Endothelial cell of umbilical vein (primary cell): Measurements from ENCODE around the gene PCGF6. TPM values are rescaled to one million over a fixed set of nuclear protein-coding genes. Genes with fewer than 3 reads are reported as not detected.

Experiments used
- BruUV-seq: library from RNA; stranded (reverse); fragments of 400-500 nt; replicated peaks from 2 replicates; lab custom pipeline; 2021; lab: Mats Ljungman, UMichigan
- CTCF ChIA-PET: fragments of 300-600, 350-600 bp; sonication (Branson Sonifier 250); formaldehyde crosslinking; loops from one replicate; lab custom pipeline; 2021; ENCODE audit warnings: antibody characterized with exemption, inconsistent platforms; lab: Charles Lee
- POLR2A ChIA-PET: fragments of 300-600, 350-600 bp; sonication (Branson Sonifier 250); formaldehyde crosslinking; loops from one replicate; lab custom pipeline; 2021; ENCODE audit warnings: antibody characterized with exemption, inconsistent platforms; lab: Charles Lee
- DNase-seq: peaks from one replicate; pipeline ENCODE4 v3.0.0-alpha.2; 2011; ENCODE audit warnings: low read depth, low spot score
- FAIRE-seq: peaks from 2 replicates; lab custom pipeline; 2011; peaks lifted over from hg19 to GRCh38; lab: Jason Lieb, UNC
- H2AFZ ChIP-seq: 2 replicates; pipeline ENCODE4 v1.6.0; 2012; ENCODE audit warnings: low read depth, low read length, control low read depth, inconsistent platforms
- H3K27ac ChIP-seq: 2 replicates; pipeline ENCODE4 v1.5.1; 2011; ENCODE audit warnings: low read depth, mild to moderate bottlenecking, control low read depth, low read length, moderate library complexity; ENCODE audit not compliant: insufficient read depth
- H3K27me3 ChIP-seq, 2 experiments: 2 replicates each; pipeline versions ENCODE4 v1.6.0 to v1.6.1; 2011; ENCODE audit warnings: low read length in 2 of 2, mixed read lengths in 1 of 2; ENCODE audit not compliant: control insufficient read depth in 2 of 2, insufficient read depth in 2 of 2
- H3K36me3 ChIP-seq, 2 experiments: 2 replicates in 1 of 2; 3 replicates in 1 of 2; pipeline ENCODE4 v1.5.1; 2011; ENCODE audit warnings: low read length in 2 of 2, mild to moderate bottlenecking in 1 of 2, moderate library complexity in 1 of 2; ENCODE audit not compliant: control insufficient read depth in 2 of 2, insufficient read depth in 2 of 2; ENCODE audit errors: extremely low read depth in 1 of 2
- H3K4me1 ChIP-seq: 3 replicates; pipeline ENCODE4 v1.5.1; 2011; ENCODE audit warnings: mild to moderate bottlenecking, low read length; ENCODE audit not compliant: control insufficient read depth, insufficient read depth; ENCODE audit errors: extremely low read depth
- H3K4me2 ChIP-seq: 2 replicates; pipeline ENCODE4 v1.6.1; 2011; ENCODE audit warnings: low read length, control low read depth, mixed read lengths; ENCODE audit not compliant: insufficient read depth
- H3K4me3 ChIP-seq, 3 experiments: fragments of 200-600 bp in 1 of 3; sonication (generic), shearing (Covaris generic) in 1 of 3; replicated peaks in 1 of 3; 2 replicates each; pipeline ENCODE4 v1.5.1; 2011 to 2016; ENCODE audit warnings: control low read depth in 3 of 3, low read length in 3 of 3, mild to moderate bottlenecking in 2 of 3, inconsistent platforms in 1 of 3, low read depth in 1 of 3, moderate library complexity in 1 of 3; ENCODE audit not compliant: insufficient read depth in 1 of 3
- H3K79me2 ChIP-seq: 2 replicates; pipeline ENCODE4 v1.6.0; 2012; ENCODE audit warnings: low read length, inconsistent platforms; ENCODE audit not compliant: control insufficient read depth, insufficient read depth
- H3K9ac ChIP-seq: replicated peaks from 2 replicates; pipeline ENCODE3; 2011; ENCODE audit warnings: low read length, control low read depth; ENCODE audit not compliant: insufficient read depth; ENCODE audit errors: extremely low read depth
- H3K9me1 ChIP-seq: replicated peaks from 3 replicates; pipeline ENCODE4 v1.6.0; 2011; ENCODE audit warnings: mild to moderate bottlenecking, low read length; ENCODE audit not compliant: control insufficient read depth, insufficient read depth; ENCODE audit errors: extremely low read depth
- H3K9me3 ChIP-seq: replicated peaks from 2 replicates; pipeline ENCODE4 v1.5.1; 2012; ENCODE audit warnings: low read length, inconsistent platforms; ENCODE audit not compliant: control insufficient read depth, insufficient read depth
- H4K20me1 ChIP-seq: replicated peaks from 2 replicates; pipeline ENCODE3; 2011; ENCODE audit warnings: mild to moderate bottlenecking, low read length; ENCODE audit not compliant: control insufficient read depth, insufficient read depth; ENCODE audit errors: extremely low read depth
- CTCF ChIP-seq, 2 donors: IDR thresholded peaks; 1 replicate in 1 of 2; 2 replicates in 1 of 2; pipeline ENCODE4 v1.5.1; 2011; ENCODE audit warnings: low read length in 2 of 2, mild to moderate bottlenecking in 2 of 2, moderate library complexity in 2 of 2, control low read depth in 1 of 2, inconsistent platforms in 1 of 2, low read depth in 1 of 2; ENCODE audit not compliant: insufficient read depth in 1 of 2; ENCODE audit errors: extremely low read depth in 1 of 2
- EZH2 ChIP-seq: IDR thresholded peaks from 2 replicates; pipeline ENCODE4 v1.6.1; 2012; ENCODE audit warnings: borderline replicate concordance, low read depth, mild to moderate bottlenecking, moderate library complexity, low read length, inconsistent platforms; ENCODE audit not compliant: severe bottlenecking
- FOS ChIP-seq: IDR thresholded peaks from 2 replicates; pipeline ENCODE4 v1.6.1; 2011; ENCODE audit warnings: mild to moderate bottlenecking, low read length, moderate library complexity, borderline replicate concordance; ENCODE audit not compliant: insufficient read depth
- GATA2 ChIP-seq: IDR thresholded peaks from 2 replicates; pipeline ENCODE4 v1.7.0; 2011; ENCODE audit warnings: low read depth, mild to moderate bottlenecking, moderate library complexity, mixed read lengths, low read length; ENCODE audit not compliant: insufficient read length, insufficient read depth
- JUN ChIP-seq: IDR thresholded peaks from 2 replicates; pipeline ENCODE4 v1.6.1; 2011; ENCODE audit warnings: borderline replicate concordance, low read depth; ENCODE audit not compliant: insufficient read length, insufficient read depth
- MAX ChIP-seq: IDR thresholded peaks from 2 replicates; pipeline ENCODE4 v1.6.1; 2011; ENCODE audit not compliant: insufficient read depth, insufficient read length
- MYC ChIP-seq: IDR thresholded peaks from one replicate; pipeline ENCODE4 v1.6.1; 2011; ENCODE audit warnings: mild to moderate bottlenecking, low read depth, low read length
- POLR2A ChIP-seq: IDR thresholded peaks from 2 replicates; pipeline ENCODE4 v1.6.1; 2012; ENCODE audit warnings: low read depth, mild to moderate bottlenecking, control low read depth, low read length
- POLR2AphosphoS5 ChIP-seq: IDR thresholded peaks from 2 replicates; pipeline ENCODE4 v1.6.1; 2012; ENCODE audit warnings: low read depth, mild to moderate bottlenecking, control low read depth, low read length, moderate library complexity; ENCODE audit not compliant: insufficient read depth
- dilution Hi-C: fragments of 300-500 bp; cut with MboI; formaldehyde crosslinking; loops from one replicate; pipeline ENCODE4 v1.15.0; 2019; ENCODE audit warnings: low sequenced_read_pairs; ENCODE audit not compliant: extremely low pct_ligation_motif_present
- intact Hi-C: fragments of 100-400 bp; cut with micrococcal nuclease; formaldehyde crosslinking; loops from one replicate; pipeline ENCODE4 v1.10.0; 2022
- polyA plus RNA-seq, 4 experiments: library from polyadenylated mRNA; depleted of rRNA in 3 of 4; stranded (reverse) in 3 of 4; unstranded in 1 of 4; fragments of >200 nt; gene quantifications; 2 replicates each; pipeline versions ENCODE4 v1.2.1 to v1.2.3, GENCODE V29; 2011 to 2012; ENCODE audit warnings: missing spikeins in 1 of 4
- total RNA-seq: library from RNA; stranded (reverse); gene quantifications from 2 replicates; pipeline ENCODE4 v1.2.3, GENCODE V29; 2021

The PCGF6 gene
- total and polyA plus RNA-seq, 2 donors (not counting 3 experiments of a cell fraction or from before 2014, with no cell fraction given) = 3.8 to 11.3 TPM

- H3K9ac ChIP-seq = no peak overlapping the region
- no peaks in the 10 kb centered on the region for H3K9me1 ChIP-seq
- H2AFZ ChIP-seq = no peak overlapping the region
- intact Hi-C loops = no loop called here
- ChIA-PET CTCF (interaction anchor here (1.5 kb wide), 1 partner anchor 46 kb away, joined by 7 read pairs; no protein-coding TSS in a partner anchor), POLR2A (no interaction called here)
- no peaks in the 10 kb centered on the region for H3K4me1 ChIP-seq
- peaks cover 11 to 12% of the 10 kb centered on the region in 2 experiments for H3K27me3 ChIP-seq
- no TSS peak for BruUV-seq
- dilution Hi-C loops = no loop called here
- H3K27ac ChIP-seq = no peak overlapping the region
- no peak overlapping the region for H3K4me2 ChIP-seq
- FAIRE-seq (no peak), DNase-seq (no peak)
- no peaks in the 10 kb centered on the region for H3K9me3 ChIP-seq
- no peaks in the 10 kb centered on the region for H4K20me1 ChIP-seq
- H3K36me3 ChIP-seq = no peaks in the 10 kb centered on the region
- no peak overlapping the region for H3K4me3 ChIP-seq
- TF ChIP-seq EZH2 (no peak), MAX (no peak), CTCF (IDR thresholded peaks at IDR 0.05; ENCODE audit: extremely low read depth in 1 of 2, insufficient read depth in 1 of 2, low read depth in 1 of 2, low read length in 2 of 2) (no peak), MYC (no peak), POLR2AphosphoS5 (no peak), JUN (no peak), POLR2A (no peak), FOS (no peak), GATA2 (no peak)
- H3K79me2 ChIP-seq = no peaks in the 10 kb centered on the region
Measured at GRCh38 chr10:103287992-103288391, 62.9 kb downstream of the PCGF6 start.
